H9 (cell line): ENCODE data around the gene SPHK1. TPM values are rescaled to one million over a fixed set of nuclear protein-coding genes. Genes with fewer than 3 reads are reported as not detected.

Experiments
- DNase-seq: peaks from one replicate; pipeline ENCODE4 v3.0.0-alpha.2; 2017
- H2AFZ ChIP-seq: one replicate; pipeline ENCODE4 v1.6.1; 2013; ENCODE audit warnings: mild to moderate bottlenecking, low read length, control low read depth, moderate library complexity
- H2AK5ac ChIP-seq: 2 replicates; pipeline ENCODE4 v1.6.1; 2013; ENCODE audit warnings: low read length, control low read depth, mixed read lengths; ENCODE audit not compliant: insufficient read length
- H2BK120ac ChIP-seq: one replicate; pipeline ENCODE4 v1.6.1; 2013; ENCODE audit warnings: low read depth, mild to moderate bottlenecking, low read length, control low read depth, inconsistent platforms; ENCODE audit not compliant: poor library complexity, severe bottlenecking
- H2BK12ac ChIP-seq: 2 replicates; pipeline ENCODE4 v1.6.1; 2013; ENCODE audit warnings: low read length, control low read depth, mixed read lengths, low read depth; ENCODE audit not compliant: insufficient read length
- H2BK15ac ChIP-seq: 2 replicates; pipeline ENCODE4 v1.6.1; 2013; ENCODE audit warnings: low read depth, low read length, control low read depth
- H2BK20ac ChIP-seq: one replicate; pipeline ENCODE4 v1.6.1; 2013; ENCODE audit warnings: low read depth, mild to moderate bottlenecking, low read length, control low read depth, inconsistent platforms; ENCODE audit not compliant: poor library complexity, severe bottlenecking
- H2BK5ac ChIP-seq: 2 replicates; pipeline ENCODE4 v1.6.1; 2013; ENCODE audit warnings: low read length, control low read depth, mixed read lengths; ENCODE audit not compliant: insufficient read length
- H3K14ac ChIP-seq: 2 replicates; pipeline ENCODE4 v1.6.1; 2013; ENCODE audit warnings: low read length, control low read depth; ENCODE audit not compliant: insufficient read depth
- H3K18ac ChIP-seq: 2 replicates; pipeline ENCODE4 v1.6.1; 2013; ENCODE audit warnings: low read depth, mild to moderate bottlenecking, mixed read lengths, low read length, control low read depth; ENCODE audit not compliant: insufficient read length
- H3K23ac ChIP-seq: 2 replicates; pipeline ENCODE4 v1.6.1; 2013; ENCODE audit warnings: low read length, control low read depth, mixed read lengths, low read depth; ENCODE audit not compliant: insufficient read length
- H3K23me2 ChIP-seq: 2 replicates; pipeline ENCODE4 v1.6.1; 2013; ENCODE audit warnings: low read depth, mild to moderate bottlenecking, mixed read lengths, low read length, control low read depth; ENCODE audit not compliant: insufficient read length, poor library complexity, severe bottlenecking
- H3K27ac ChIP-seq: 2 replicates; pipeline ENCODE4 v1.5.1; 2013; ENCODE audit warnings: low read length, control low read depth, mixed read lengths, low read depth; ENCODE audit not compliant: insufficient read length
- H3K27me3 ChIP-seq: 2 replicates; pipeline ENCODE4 v1.6.1; 2013; ENCODE audit warnings: low read length, control low read depth, inconsistent platforms; ENCODE audit not compliant: insufficient read depth
- H3K4ac ChIP-seq: 2 replicates; pipeline ENCODE4 v1.6.1; 2013; ENCODE audit warnings: low read depth, mild to moderate bottlenecking, control low read depth, inconsistent platforms, low read length, moderate library complexity
- H3K4me1 ChIP-seq: 2 replicates; pipeline ENCODE4 v1.6.1; 2013; ENCODE audit warnings: low read length, control low read depth, inconsistent platforms; ENCODE audit not compliant: insufficient read depth
- H3K4me2 ChIP-seq: 2 replicates; pipeline ENCODE4 v1.6.1; 2013; ENCODE audit warnings: low read length, control low read depth, mixed read lengths; ENCODE audit not compliant: insufficient read length, insufficient read depth
- H3K56ac ChIP-seq: 2 replicates; pipeline ENCODE4 v1.6.1; 2013; ENCODE audit warnings: low read depth, mild to moderate bottlenecking, mixed read lengths, low read length, control low read depth; ENCODE audit not compliant: insufficient read length
- H3K79me1 ChIP-seq: 2 replicates; pipeline ENCODE4 v1.6.1; 2013; ENCODE audit warnings: low read depth, mild to moderate bottlenecking, moderate library complexity, low read length, control low read depth, inconsistent platforms; ENCODE audit not compliant: insufficient read depth, poor library complexity, severe bottlenecking
- H3K79me2 ChIP-seq: 2 replicates; pipeline ENCODE4 v1.6.1; 2013; ENCODE audit warnings: low read length, control low read depth, inconsistent platforms; ENCODE audit not compliant: insufficient read depth
- H3K9ac ChIP-seq: 2 replicates; pipeline ENCODE4 v1.6.1; 2013; ENCODE audit warnings: low read length, control low read depth, mixed read lengths; ENCODE audit not compliant: insufficient read length; ENCODE audit errors: extremely low read depth
- H3K9me3 ChIP-seq: one replicate; pipeline ENCODE4 v1.6.1; 2013; ENCODE audit warnings: low read depth, low read length, inconsistent platforms; ENCODE audit not compliant: control insufficient read depth
- H3T11ph ChIP-seq: one replicate; pipeline ENCODE4 v1.6.1; 2013; ENCODE audit warnings: mild to moderate bottlenecking, low read length, control low read depth, inconsistent platforms
- H4K20me1 ChIP-seq: one replicate; pipeline ENCODE4 v1.6.1; 2013; ENCODE audit not compliant: control insufficient read depth, insufficient read length, insufficient read depth
- H4K5ac ChIP-seq: 2 replicates; pipeline ENCODE4 v1.6.1; 2013; ENCODE audit warnings: low read depth, mild to moderate bottlenecking, mixed read lengths, low read length, control low read depth; ENCODE audit not compliant: insufficient read length
- H4K8ac ChIP-seq: replicated peaks from 2 replicates; pipeline ENCODE4 v1.6.1; 2013; ENCODE audit warnings: low read length, control low read depth, mixed read lengths, low read depth; ENCODE audit not compliant: insufficient read length
- H4K91ac ChIP-seq: 2 replicates; pipeline ENCODE4 v1.6.1; 2013; ENCODE audit warnings: low read depth, mild to moderate bottlenecking, moderate library complexity, mixed read lengths, low read length, control low read depth; ENCODE audit not compliant: insufficient read length
- H3K27ac Mint-ChIP-seq, 3 experiments: 2 replicates in 2 of 3; 3 replicates in 1 of 3; pipeline ENCODE4 v1.8.0; 2020 to 2021; ENCODE audit warnings: mixed read lengths in 3 of 3, mild to moderate bottlenecking in 1 of 3, moderate library complexity in 1 of 3
- H3K27me3 Mint-ChIP-seq: 2 replicates; pipeline ENCODE4 v1.8.0; 2021; ENCODE audit warnings: low read depth, mild to moderate bottlenecking, moderate library complexity, mixed read lengths
- H3K36me3 Mint-ChIP-seq, 3 experiments: 2 replicates in 2 of 3; 3 replicates in 1 of 3; pipeline ENCODE4 v1.8.0; 2020 to 2021; ENCODE audit warnings: low read depth in 3 of 3, mixed read lengths in 3 of 3; ENCODE audit not compliant: insufficient read depth in 1 of 3
- H3K4me1 Mint-ChIP-seq, 2 experiments: 2 replicates each; pipeline ENCODE4 v1.8.0; 2020; ENCODE audit warnings: mixed read lengths in 2 of 2
- H3K4me3 Mint-ChIP-seq, 2 experiments: 2 replicates in 1 of 2; 3 replicates in 1 of 2; pipeline ENCODE4 v1.8.0; 2020 to 2021; ENCODE audit warnings: mild to moderate bottlenecking in 2 of 2, mixed read lengths in 2 of 2, moderate library complexity in 1 of 2
- H3K9me3 Mint-ChIP-seq, 2 experiments: 2 replicates in 1 of 2; 3 replicates in 1 of 2; pipeline ENCODE4 v1.8.0; 2020; ENCODE audit warnings: mild to moderate bottlenecking in 2 of 2, mixed read lengths in 2 of 2, moderate library complexity in 1 of 2
- WGBS: extraction: QIAGEN DNeasy Blood & Tissue Kit; methylation state at CpG from one replicate; pipeline ENCODE4 v1.1.7; 2013; ENCODE audit warnings: missing lambda C conversion rate, low lambda C conversion rate, mixed read lengths; ENCODE audit not compliant: insufficient read length; ENCODE audit errors: extremely low coverage; 5-methylcytosine and 5-hydroxymethylcytosine counted together
- total RNA-seq: library from RNA; stranded (reverse); gene quantifications from 2 replicates; pipeline ENCODE4 v1.2.1, GENCODE V29; 2021
- TF ChIP-seq, protein P1 (sequence below): fragments of 200-600 bp; sonication (generic); conservative IDR thresholded peaks from 3 replicates; pipeline ENCODE4 v1.8.0; 2021; ENCODE audit warnings: antibody characterized with exemption, mild to moderate bottlenecking

Gene SPHK1
- total RNA-seq, 1 experiment from 2014 or later = 1.4 TPM

GRCh38 chr17:76404976-76405563 lies 20.7 kb downstream of the SPHK1 start:
- no peak overlapping the region for H2BK15ac ChIP-seq
- no peaks in the 10 kb centered on the region for H3K9me3 Mint-ChIP-seq
- peaks cover 4 to 5% of the 10 kb centered on the region in 2 experiments; a peak in 3 of 4 replicates for H3K4me1 Mint-ChIP-seq
- no peak overlapping the region for H3K4ac ChIP-seq
- TF ChIP-seq, protein P1, sequence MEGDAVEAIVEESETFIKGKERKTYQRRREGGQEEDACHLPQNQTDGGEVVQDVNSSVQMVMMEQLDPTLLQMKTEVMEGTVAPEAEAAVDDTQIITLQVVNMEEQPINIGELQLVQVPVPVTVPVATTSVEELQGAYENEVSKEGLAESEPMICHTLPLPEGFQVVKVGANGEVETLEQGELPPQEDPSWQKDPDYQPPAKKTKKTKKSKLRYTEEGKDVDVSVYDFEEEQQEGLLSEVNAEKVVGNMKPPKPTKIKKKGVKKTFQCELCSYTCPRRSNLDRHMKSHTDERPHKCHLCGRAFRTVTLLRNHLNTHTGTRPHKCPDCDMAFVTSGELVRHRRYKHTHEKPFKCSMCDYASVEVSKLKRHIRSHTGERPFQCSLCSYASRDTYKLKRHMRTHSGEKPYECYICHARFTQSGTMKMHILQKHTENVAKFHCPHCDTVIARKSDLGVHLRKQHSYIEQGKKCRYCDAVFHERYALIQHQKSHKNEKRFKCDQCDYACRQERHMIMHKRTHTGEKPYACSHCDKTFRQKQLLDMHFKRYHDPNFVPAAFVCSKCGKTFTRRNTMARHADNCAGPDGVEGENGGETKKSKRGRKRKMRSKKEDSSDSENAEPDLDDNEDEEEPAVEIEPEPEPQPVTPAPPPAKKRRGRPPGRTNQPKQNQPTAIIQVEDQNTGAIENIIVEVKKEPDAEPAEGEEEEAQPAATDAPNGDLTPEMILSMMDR = no peak
- H3T11ph ChIP-seq = no peak overlapping the region
- H3K23ac ChIP-seq = no peak overlapping the region
- no peak overlapping the region for H3K14ac ChIP-seq
- H4K20me1 ChIP-seq = peaks cover 4% of the 10 kb centered on the region
- no peak overlapping the region for H3K56ac ChIP-seq
- no peaks in the 10 kb centered on the region for H3K27me3 ChIP-seq
- no peak overlapping the region for H2BK20ac ChIP-seq
- H3K4me1 ChIP-seq = no peaks in the 10 kb centered on the region
- H3K4me3 Mint-ChIP-seq = no peak overlapping the region
- no peak overlapping the region for H2BK12ac ChIP-seq
- no peak overlapping the region for H4K8ac ChIP-seq
- WGBS = no CpG with 5 or more reads among the region's 25 CpGs
- no peak overlapping the region for H3K9ac ChIP-seq
- no peak overlapping the region for H3K4me2 ChIP-seq
- H3K27ac Mint-ChIP-seq = no peak overlapping the region; a peak in 1 of 7 replicates
- H3K23me2 ChIP-seq = no peaks in the 10 kb centered on the region
- DNase-seq = no peak
- no peak overlapping the region for H4K91ac ChIP-seq
- H3K36me3 Mint-ChIP-seq = peaks cover 47 to 59% (median 51%) of the 10 kb centered on the region in 3 experiments
- H2AFZ ChIP-seq = no peak overlapping the region
- H2AK5ac ChIP-seq = no peak overlapping the region
- H2BK120ac ChIP-seq = no peak overlapping the region
- no peak overlapping the region for H3K27ac ChIP-seq
- no peaks in the 10 kb centered on the region for H3K27me3 Mint-ChIP-seq
- H2BK5ac ChIP-seq = no peak overlapping the region
- no peak overlapping the region for H3K18ac ChIP-seq
- peaks cover 6% of the 10 kb centered on the region; the same call in 1 of the 2 replicates for H3K79me2 ChIP-seq
- H3K9me3 ChIP-seq = no peaks in the 10 kb centered on the region
- H4K5ac ChIP-seq = no peak overlapping the region
- peaks cover 4% of the 10 kb centered on the region for H3K79me1 ChIP-seq
